HT-29 (cell line): ENCODE measurements around the gene THRB. TPM values are rescaled to one million over a fixed set of nuclear protein-coding genes. Genes with fewer than 3 reads are reported as not detected.

Source experiments
- DNase-seq: peaks from one replicate; pipeline ENCODE4 v3.0.0-alpha.2; 2015; ENCODE audit warnings: low spot score
- total RNA-seq: library from RNA; depleted of rRNA; stranded (reverse); fragments of >200 nt; shearing (Covaris generic); gene quantifications from 2 replicates; pipeline ENCODE4 v1.2.3, GENCODE V29; 2014

THRB gene
- total RNA-seq, 1 experiment from 2014 or later, result 0.94 TPM

- DNase-seq, result no peak
Measured at GRCh38 chr3:24355806-24356205, 138.8 kb downstream of the THRB start.

- no peak for DNase-seq
Measured at GRCh38 chr3:24354230-24354629, 140.4 kb downstream of the THRB start.

DNA sequence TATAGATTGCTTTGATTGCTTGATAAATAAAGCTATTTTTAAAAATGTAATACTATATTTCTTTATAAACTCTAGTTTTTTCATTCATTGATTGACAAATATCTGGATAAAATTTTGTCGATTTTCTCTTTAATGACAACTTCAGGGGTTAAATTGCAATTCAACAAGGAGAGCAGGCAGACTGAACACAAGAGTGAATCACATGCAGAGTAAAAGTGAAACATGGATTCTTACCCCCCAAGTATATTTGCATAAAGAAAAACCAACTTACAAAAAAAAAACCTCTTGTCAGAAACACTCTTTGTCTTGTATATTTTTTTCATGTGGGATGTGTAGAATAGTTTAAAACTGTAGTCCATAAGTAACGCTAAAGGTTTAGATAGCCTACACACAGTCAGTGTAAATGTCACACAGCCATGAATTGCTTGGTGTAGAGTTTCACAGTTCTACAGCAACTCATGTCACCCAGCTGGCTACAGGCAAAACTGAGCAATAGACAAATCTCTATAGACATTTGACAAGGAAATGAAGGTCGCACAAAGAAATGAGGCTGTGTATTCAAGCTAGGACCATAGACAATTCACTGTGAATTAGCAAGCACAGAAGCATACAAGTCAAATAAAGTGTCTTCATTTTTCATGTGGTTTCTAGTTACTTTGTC, 141.6 kb downstream of the THRB start:
- no peak for DNase-seq

DNA sequence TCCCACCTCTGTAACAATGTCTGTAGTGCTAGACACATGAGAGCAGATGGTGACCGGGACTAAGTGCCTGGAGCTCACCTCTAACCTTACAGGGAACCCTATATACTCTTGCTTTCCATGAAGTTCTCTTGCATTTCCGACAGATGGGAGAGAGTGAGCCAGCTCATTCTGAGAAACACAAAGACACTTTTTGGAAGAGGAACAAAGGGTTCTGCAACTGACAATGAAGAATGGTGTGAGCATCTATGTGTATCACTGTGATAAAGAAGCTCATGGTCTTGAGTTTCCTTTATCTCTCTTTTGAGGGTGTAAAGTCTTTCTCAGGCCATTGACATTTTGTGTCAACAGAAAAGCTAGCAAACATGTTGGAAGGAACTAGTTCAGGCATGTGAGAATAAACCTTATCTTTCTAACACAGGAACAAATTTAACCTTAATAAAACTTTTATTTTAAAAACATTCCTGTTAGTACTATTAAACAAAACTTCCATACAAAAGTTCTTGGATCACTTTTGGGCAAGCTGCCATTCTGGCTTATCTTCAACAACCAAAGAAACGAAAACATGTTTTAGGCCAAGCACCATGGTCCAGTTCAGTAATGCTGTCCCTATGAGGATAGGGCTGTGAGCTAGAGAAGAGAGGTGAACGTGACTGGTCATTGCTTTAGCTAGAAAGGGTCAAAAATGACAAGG, 142.7 kb downstream of the THRB start:
- DNase-seq, result no peak

DNA sequence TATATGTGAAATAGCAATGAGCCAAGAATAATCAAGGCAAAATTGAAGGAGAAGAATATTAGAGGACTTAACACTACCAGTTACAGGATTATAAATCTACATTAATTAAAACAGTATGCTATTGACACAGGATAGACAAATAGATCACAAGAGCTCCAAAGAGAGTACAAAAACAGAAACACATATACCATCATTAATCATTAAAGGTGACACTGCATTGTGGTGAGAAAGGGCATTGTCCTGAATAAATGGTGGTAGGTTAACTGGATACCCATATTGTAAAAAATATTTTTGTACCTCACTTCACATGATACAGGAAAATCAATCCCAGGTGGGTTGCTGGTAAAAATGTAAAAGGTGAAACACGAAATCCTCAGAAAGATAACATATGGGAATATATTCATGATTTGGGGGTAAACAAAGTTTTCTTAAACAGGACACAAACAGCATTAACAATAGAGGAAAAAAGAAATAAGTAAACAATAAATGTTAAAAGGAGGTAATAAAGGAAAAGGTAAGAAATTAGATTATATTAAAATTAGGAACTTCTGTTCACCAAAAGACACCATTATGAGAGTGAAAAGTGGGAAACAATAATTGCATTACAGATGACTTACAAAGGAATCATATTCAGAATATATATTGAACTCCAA, 145.2 kb downstream of the THRB start:
- no peak for DNase-seq

GRCh38 chr3:24348348-24348747, 146.3 kb downstream of the THRB start:
- no peak for DNase-seq

DNA sequence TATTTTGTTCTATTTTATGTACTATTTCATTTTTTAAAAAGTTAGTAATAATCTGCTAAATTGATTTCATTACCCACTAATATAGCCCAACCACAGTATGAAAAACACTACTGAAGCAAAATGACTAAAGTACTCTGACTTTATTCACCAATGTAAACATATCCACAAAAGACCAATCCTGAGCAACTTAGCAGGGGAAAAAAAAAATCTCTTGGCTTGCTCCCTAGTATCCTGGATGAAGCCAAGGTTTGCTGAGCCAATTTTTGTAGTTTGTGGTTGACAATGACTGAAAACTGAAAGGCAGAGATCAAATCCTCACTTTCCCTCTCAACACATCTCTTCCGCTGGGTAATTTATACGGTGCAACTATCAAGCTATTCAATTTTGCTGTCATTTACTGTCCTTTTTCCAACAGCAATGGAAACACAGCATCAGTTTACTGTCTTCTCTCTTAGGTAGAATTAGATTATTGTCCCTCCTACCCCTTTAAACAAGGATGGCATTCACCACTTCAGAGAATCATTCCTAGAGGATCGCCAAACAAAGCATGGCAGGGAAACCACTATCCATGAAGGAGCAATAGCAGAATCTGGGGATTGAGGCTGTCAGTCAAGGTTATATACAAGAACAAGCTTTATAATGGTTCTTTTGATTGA, 149.7 kb downstream of the THRB start:
- no peak for DNase-seq

DNA sequence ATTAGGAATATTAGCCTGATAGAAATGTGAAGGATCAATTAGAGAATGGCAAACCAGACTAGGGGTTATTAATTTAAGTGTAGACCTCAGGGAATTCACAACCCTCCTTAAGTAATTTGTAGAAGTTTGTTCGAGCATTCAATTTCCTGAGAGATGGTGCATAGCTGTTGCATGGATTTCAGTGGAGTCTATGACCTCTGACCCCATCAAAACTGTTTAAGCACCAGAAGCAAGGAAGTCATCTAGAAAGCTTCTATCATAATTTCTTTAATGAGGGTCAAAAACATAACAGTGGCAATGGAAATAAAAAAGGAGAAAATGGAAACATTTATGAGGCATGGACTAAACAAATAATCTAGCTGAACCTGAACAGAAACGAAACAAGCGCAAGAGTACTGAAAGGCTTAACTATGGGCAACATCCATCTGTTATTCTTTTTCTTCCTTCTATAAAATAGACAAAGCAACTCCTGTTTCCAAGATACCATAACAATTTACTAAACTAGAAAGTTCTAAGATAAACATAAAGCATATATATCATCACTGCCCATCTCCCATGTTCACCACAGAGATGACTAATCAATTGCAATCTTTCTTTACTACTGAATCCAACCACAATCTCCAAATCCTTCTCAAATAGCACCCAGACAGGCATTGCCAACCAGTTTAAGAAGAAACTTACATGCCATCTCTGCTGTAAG, 151.4 kb downstream of the THRB start:
- DNase-seq, result peak; percentile 51

DNA sequence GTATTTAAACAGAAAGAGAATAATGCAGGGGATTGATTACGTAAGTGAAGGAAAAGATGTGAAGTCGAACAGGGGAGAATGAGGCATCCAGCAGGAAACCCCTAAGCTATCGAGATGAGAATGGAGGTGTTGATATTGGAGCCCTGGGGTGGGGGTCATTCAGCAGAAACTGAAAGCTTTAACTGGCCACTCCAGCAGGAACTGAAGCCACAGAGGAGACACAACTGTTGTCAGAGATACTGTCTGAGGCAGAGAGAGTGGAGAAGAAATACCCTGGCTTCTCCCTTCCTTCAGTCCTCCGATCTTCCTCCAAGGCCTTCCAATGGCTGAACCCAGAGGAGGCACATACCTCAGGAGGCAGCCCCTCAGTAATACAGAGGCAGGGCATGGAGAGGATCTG, 152.4 kb downstream of the THRB start:
- no peak for DNase-seq

DNA sequence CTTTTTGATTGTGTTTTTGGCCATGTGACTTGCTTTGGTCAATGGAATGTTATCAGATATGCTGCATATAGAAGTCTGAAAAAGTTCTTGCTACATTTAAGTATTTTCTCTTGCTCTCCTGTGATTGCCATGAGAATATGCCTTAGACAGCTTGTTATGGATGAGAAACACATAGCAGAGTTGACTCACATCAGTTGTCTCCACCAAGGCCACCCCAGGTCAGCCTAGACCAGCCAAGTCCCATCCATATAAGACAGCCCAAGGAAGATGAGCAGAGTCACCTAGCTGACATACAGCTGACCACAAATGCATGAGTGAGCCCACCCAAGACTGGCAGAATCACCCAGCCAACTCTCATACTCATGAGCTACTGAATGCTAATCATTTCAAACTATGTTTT, 153.0 kb downstream of the THRB start:
- DNase-seq, result no peak

DNA sequence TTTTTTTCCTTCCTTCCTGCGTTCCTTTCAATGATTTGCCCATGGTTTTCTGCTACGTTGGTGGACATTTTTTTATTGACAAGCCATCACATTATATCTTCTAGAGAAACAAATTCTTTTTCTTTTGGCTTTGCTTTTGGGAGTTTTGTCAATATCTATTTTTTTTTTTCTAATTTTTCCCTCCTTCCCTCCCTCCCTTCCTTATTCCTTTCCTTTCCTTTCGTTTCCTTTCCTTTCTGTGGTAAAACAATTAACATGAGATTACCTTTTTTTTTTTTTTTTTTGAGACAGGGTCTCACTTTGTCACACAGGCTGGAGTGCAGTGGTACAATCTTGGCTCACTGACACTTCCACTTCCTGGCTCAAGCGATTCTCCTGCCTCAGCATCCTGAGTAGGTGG, 153.7 kb downstream of the THRB start:
- DNase-seq, result no peak

DNA sequence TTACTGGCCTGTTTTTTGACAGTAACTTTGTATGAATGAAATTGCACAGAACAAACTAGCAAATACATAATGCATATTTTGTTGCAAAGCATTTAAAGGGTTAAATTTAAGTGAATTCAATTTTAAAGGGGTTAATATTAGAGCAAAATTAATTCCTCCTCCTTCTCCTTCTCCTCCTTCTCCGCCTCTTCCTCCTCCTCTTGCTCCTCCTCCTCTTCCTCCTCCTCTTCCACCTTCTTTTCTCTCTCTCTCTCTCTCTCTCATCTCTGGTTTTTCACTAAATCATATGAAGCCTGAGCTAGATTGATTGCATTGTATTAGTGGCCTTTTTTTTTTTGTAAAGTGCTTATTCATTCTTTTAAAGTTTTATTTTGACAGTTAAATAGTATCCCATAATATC, 154.5 kb downstream of the THRB start:
- DNase-seq, result no peak

GRCh38 chr3:24339266-24339825, 155.3 kb downstream of the THRB start:
- DNase-seq, result no peak

GRCh38 chr3:24338409-24339130, 156.1 kb downstream of the THRB start:
- DNase-seq, result peak; percentile 22

DNA sequence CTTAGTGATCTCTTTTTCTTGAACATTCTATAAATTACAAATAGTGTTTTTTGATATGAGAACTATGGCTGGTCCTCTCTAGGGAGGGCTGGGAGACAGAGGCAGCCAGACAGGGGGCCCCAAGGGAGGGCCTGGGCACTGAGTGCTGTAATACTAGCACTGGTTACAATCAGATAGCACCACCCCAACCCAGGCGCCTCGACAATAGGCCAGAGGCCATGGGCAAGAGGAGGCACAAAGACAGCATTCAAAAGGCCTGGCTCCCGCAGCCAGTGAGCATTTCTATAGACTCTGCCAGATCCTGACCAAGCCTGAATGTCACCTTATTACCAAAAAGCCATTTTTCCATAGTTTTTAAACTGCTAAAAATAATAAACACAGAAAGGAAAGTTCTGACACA, 158.5 kb downstream of the THRB start:
- DNase-seq, result no peak

DNA sequence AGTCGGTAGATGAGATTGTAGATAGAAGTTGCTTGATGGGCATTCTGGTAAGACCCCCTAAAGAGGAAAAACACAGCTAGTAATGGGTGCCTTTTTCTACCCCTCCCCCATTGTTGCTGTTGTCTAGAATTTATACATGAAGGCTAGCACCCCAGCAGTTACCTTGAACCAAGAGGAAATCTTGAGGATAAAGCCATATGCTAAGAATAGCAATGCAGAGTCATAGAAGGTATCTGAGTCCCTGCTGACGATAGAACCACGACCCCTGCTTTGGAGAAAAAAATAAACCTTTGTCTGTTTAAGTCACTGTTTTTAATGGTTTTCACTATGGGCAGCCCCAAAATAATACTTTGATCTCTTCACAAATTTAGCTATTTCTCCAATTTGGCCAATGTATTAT, 162.6 kb downstream of the THRB start:
- no peak for DNase-seq

GRCh38 chr3:24323272-24323671, 171.4 kb downstream of the THRB start:
- no peak for DNase-seq

DNA sequence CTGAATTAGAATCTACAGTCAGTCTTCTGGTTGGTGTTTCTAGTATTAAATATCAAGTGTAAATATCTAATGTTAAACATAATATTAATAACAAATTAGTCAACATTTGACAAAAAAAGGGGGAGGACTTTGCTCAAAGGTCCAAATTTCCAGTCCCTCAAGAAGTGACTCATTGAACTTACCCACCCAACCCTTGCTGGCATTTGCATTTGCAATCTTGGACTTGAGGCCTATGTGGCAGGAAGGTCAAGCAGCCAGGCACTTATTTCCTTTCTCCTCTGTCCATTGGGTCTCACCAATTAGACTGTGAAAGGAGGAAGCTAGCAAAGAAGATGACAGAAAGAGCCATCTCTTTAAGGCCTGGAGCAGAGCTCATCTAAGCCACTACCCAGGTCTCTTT, 174.0 kb downstream of the THRB start:
- no peak for DNase-seq

GRCh38 chr3:24318677-24319287, 175.9 kb downstream of the THRB start:
- DNase-seq, result no peak

- DNase-seq, result peak; percentile 70
Measured at GRCh38 chr3:24316887-24317383, 177.7 kb downstream of the THRB start.
